GM23338 (cell line): ENCODE data around the gene SARS1. TPM values are rescaled to one million over a fixed set of nuclear protein-coding genes. Genes with fewer than 3 reads are reported as not detected.
A peak's percentile ranks its signal among the peaks of the same experiment; 100 is the strongest.

Experiments used
- ATAC-seq: fragments of 200-7000 bp; cut with Tn5 transposase; 3 replicates; pipeline ENCODE4 v1.9.1; 2020
- DNase-seq: peaks from one replicate; pipeline ENCODE4 v3.0.0-alpha.2; 2015; ENCODE audit warnings: low spot score
- H2AFZ ChIP-seq: fragments of 200-600 bp; sonication (generic); 2 replicates; pipeline ENCODE4 v1.8.0; 2016; ENCODE audit warnings: antibody characterized with exemption, mild to moderate bottlenecking, moderate library complexity
- H3F3A ChIP-seq: fragments of 200-600 bp; sonication (generic); replicated peaks from 2 replicates; pipeline ENCODE4 v1.8.0; 2017; ENCODE audit warnings: antibody characterized with exemption, mixed run types, low read depth
- H3K27ac ChIP-seq: fragments of 200-600 bp; sonication (generic); 2 replicates; pipeline ENCODE4 v1.6.1; 2016; ENCODE audit warnings: low read depth
- H3K27me3 ChIP-seq: fragments of 200-600 bp; sonication (generic); 2 replicates; pipeline ENCODE4 v1.8.0; 2016; ENCODE audit warnings: mild to moderate bottlenecking, mixed run types, moderate library complexity; ENCODE audit not compliant: insufficient read depth
- H3K36me3 ChIP-seq: fragments of 200-600 bp; sonication (generic); 2 replicates; pipeline ENCODE4 v1.8.0; 2016; ENCODE audit warnings: mild to moderate bottlenecking; ENCODE audit not compliant: insufficient read depth
- H3K4me1 ChIP-seq: fragments of 200-600 bp; sonication (generic); 2 replicates; pipeline ENCODE4 v1.8.0; 2016; ENCODE audit warnings: mild to moderate bottlenecking, moderate library complexity; ENCODE audit not compliant: insufficient read depth
- H3K4me2 ChIP-seq: fragments of 200-600 bp; sonication (generic); 2 replicates; pipeline ENCODE4 v1.7.1; 2017; ENCODE audit warnings: mixed run types
- H3K4me3 ChIP-seq: fragments of 200-600 bp; sonication (generic); 2 replicates; pipeline ENCODE4 v1.6.1; 2016; ENCODE audit warnings: mixed run types
- H3K79me2 ChIP-seq: fragments of 200-600 bp; sonication (generic); replicated peaks from 2 replicates; pipeline ENCODE4 v1.8.0; 2017; ENCODE audit warnings: mild to moderate bottlenecking; ENCODE audit not compliant: insufficient read depth
- H3K9me2 ChIP-seq: fragments of 200-600 bp; sonication (generic); 2 replicates; pipeline ENCODE4 v1.8.0; 2017; ENCODE audit not compliant: insufficient read depth
- H4K20me1 ChIP-seq: fragments of 200-600 bp; sonication (generic); replicated peaks from 2 replicates; pipeline ENCODE4 v1.8.0; 2017; ENCODE audit warnings: mild to moderate bottlenecking; ENCODE audit not compliant: insufficient read depth
- H3K27ac Mint-ChIP-seq: 2 replicates; pipeline ENCODE4 v1.8.0; 2020; ENCODE audit warnings: inconsistent platforms, mild to moderate bottlenecking, moderate library complexity, mixed read lengths
- H3K27me3 Mint-ChIP-seq: 3 replicates; pipeline ENCODE4 v1.8.0; 2022; ENCODE audit warnings: low read depth, mild to moderate bottlenecking, moderate library complexity, mixed read lengths, inconsistent platforms; ENCODE audit not compliant: insufficient read depth, poor library complexity
- H3K36me3 Mint-ChIP-seq: 3 replicates; pipeline ENCODE4 v1.8.0; 2021; ENCODE audit warnings: low read depth, mild to moderate bottlenecking, inconsistent platforms, moderate library complexity, mixed read lengths
- H3K4me1 Mint-ChIP-seq: 3 replicates; pipeline ENCODE4 v1.8.0; 2020; ENCODE audit warnings: mild to moderate bottlenecking, inconsistent platforms, mixed read lengths
- H3K4me3 Mint-ChIP-seq: 3 replicates; pipeline ENCODE4 v1.8.0; 2021; ENCODE audit warnings: moderate library complexity, mild to moderate bottlenecking, inconsistent platforms, mixed read lengths
- H3K9me3 Mint-ChIP-seq: 3 replicates; pipeline ENCODE4 v1.8.0; 2020; ENCODE audit warnings: moderate library complexity, mild to moderate bottlenecking, inconsistent platforms, mixed read lengths
- CREB1 ChIP-seq: fragments of 250-450 bp; sonication (Bioruptor Pico); IDR thresholded peaks from 2 replicates; pipeline ENCODE4 v1.5.0; 2020; ENCODE audit warnings: low read depth, mild to moderate bottlenecking, moderate library complexity
- EZH2phosphoT487 ChIP-seq: fragments of 200-600 bp; sonication (generic); IDR thresholded peaks from one replicate; pipeline ENCODE4 v1.8.1; 2018; ENCODE audit warnings: antibody characterized with exemption; ENCODE audit not compliant: unreplicated experiment
- JUNB ChIP-seq: IDR thresholded peaks from one replicate; pipeline ENCODE4 v1.6.1; 2016; ENCODE audit warnings: antibody characterized with exemption; ENCODE audit not compliant: unreplicated experiment
- NANOG ChIP-seq: IDR thresholded peaks from 2 replicates; pipeline ENCODE4 v1.6.1; 2016; ENCODE audit warnings: antibody characterized with exemption, borderline replicate concordance
- ZNF331 ChIP-seq: fragments of 250-450 bp; sonication (Bioruptor Pico); IDR thresholded peaks from 2 replicates; pipeline ENCODE4 v1.5.0; 2020; ENCODE audit warnings: low read depth, mild to moderate bottlenecking, moderate library complexity
- polyA plus RNA-seq: library from polyadenylated mRNA; unstranded; fragments of >200 nt; fragmentation: Nextera tagmentation; extraction: Ambion mirVana; gene quantifications from 2 replicates; pipeline ENCODE4 v1.2.1, GENCODE V29; 2016
- total RNA-seq: library from RNA; depleted of rRNA; stranded (reverse); fragments of >200 nt; shearing (Covaris generic); gene quantifications from 2 replicates; pipeline ENCODE4 v1.2.3, GENCODE V29; 2014
- TF ChIP-seq, protein P1 (sequence below): fragments of 250-450 bp; sonication (Bioruptor Pico); IDR thresholded peaks from 2 replicates; pipeline ENCODE4 v1.5.0; 2020; ENCODE audit warnings: mild to moderate bottlenecking, moderate library complexity
- TF ChIP-seq, protein P2 (sequence below), 2 experiments: fragments of 200-600 bp in 1 of 2; sonication (generic) in 1 of 2; conservative IDR thresholded peaks; 2 replicates each; pipeline versions ENCODE4 v1.5.1 to v1.6.1; 2016 to 2017; ENCODE audit warnings: antibody characterized with exemption in 2 of 2, low read depth in 2 of 2, mild to moderate bottlenecking in 2 of 2, moderate library complexity in 1 of 2
- TF ChIP-seq, protein P3 (sequence below): IDR thresholded peaks from 2 replicates; pipeline ENCODE4 v1.6.1; 2016; ENCODE audit warnings: antibody characterized with exemption
- TF ChIP-seq, protein P4 (sequence below): IDR thresholded peaks from one replicate; pipeline ENCODE4 v1.6.1; 2018; ENCODE audit warnings: antibody characterized with exemption; ENCODE audit not compliant: unreplicated experiment

The SARS1 gene
- total and polyA plus RNA-seq, 2 experiments from 2014 or later, result 141 to 166 TPM

DNA sequence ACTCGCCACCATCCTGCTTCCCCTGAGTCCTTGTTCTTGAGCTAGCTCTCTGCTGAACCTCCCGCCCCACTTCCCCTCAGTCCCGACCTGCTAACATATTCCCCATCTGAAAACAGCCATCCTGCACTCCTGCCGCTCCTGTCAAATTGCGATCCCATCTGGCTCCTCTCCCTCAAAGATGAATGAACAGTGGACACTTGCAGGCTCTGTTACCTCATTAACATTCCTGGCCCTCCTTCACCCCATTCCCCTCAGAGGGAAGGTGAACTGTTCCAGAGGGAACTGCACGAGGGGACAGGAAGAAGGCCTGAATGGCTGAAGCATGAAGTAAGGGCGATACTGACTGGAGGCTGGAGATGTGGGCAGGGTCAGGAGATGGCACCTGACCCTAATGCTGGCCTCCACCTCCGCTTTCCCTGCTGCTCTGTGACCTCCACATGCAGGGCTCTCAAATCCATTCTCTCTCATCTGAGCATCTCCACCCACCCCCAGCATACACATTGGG, 28.2 kb downstream of the SARS1 start:
- DNase-seq, result no peak
- Histone ChIP-seq H3K79me2 (no peaks in the 10 kb centered on the region), H3K27ac (no peak overlapping the region), H2AFZ (no peak overlapping the region), H3K36me3 (peaks cover 11% of the 10 kb centered on the region), H4K20me1 (no peaks in the 10 kb centered on the region), H3K27me3 (no peaks in the 10 kb centered on the region), H3K4me3 (no peak overlapping the region), H3K4me2 (peak overlapping the region; percentile 77), H3K4me1 (peaks cover 54% of the 10 kb centered on the region), H3K9me2 (no peaks in the 10 kb centered on the region), H3F3A (peaks cover 32% of the 10 kb centered on the region)
- TF ChIP-seq, protein P1, sequence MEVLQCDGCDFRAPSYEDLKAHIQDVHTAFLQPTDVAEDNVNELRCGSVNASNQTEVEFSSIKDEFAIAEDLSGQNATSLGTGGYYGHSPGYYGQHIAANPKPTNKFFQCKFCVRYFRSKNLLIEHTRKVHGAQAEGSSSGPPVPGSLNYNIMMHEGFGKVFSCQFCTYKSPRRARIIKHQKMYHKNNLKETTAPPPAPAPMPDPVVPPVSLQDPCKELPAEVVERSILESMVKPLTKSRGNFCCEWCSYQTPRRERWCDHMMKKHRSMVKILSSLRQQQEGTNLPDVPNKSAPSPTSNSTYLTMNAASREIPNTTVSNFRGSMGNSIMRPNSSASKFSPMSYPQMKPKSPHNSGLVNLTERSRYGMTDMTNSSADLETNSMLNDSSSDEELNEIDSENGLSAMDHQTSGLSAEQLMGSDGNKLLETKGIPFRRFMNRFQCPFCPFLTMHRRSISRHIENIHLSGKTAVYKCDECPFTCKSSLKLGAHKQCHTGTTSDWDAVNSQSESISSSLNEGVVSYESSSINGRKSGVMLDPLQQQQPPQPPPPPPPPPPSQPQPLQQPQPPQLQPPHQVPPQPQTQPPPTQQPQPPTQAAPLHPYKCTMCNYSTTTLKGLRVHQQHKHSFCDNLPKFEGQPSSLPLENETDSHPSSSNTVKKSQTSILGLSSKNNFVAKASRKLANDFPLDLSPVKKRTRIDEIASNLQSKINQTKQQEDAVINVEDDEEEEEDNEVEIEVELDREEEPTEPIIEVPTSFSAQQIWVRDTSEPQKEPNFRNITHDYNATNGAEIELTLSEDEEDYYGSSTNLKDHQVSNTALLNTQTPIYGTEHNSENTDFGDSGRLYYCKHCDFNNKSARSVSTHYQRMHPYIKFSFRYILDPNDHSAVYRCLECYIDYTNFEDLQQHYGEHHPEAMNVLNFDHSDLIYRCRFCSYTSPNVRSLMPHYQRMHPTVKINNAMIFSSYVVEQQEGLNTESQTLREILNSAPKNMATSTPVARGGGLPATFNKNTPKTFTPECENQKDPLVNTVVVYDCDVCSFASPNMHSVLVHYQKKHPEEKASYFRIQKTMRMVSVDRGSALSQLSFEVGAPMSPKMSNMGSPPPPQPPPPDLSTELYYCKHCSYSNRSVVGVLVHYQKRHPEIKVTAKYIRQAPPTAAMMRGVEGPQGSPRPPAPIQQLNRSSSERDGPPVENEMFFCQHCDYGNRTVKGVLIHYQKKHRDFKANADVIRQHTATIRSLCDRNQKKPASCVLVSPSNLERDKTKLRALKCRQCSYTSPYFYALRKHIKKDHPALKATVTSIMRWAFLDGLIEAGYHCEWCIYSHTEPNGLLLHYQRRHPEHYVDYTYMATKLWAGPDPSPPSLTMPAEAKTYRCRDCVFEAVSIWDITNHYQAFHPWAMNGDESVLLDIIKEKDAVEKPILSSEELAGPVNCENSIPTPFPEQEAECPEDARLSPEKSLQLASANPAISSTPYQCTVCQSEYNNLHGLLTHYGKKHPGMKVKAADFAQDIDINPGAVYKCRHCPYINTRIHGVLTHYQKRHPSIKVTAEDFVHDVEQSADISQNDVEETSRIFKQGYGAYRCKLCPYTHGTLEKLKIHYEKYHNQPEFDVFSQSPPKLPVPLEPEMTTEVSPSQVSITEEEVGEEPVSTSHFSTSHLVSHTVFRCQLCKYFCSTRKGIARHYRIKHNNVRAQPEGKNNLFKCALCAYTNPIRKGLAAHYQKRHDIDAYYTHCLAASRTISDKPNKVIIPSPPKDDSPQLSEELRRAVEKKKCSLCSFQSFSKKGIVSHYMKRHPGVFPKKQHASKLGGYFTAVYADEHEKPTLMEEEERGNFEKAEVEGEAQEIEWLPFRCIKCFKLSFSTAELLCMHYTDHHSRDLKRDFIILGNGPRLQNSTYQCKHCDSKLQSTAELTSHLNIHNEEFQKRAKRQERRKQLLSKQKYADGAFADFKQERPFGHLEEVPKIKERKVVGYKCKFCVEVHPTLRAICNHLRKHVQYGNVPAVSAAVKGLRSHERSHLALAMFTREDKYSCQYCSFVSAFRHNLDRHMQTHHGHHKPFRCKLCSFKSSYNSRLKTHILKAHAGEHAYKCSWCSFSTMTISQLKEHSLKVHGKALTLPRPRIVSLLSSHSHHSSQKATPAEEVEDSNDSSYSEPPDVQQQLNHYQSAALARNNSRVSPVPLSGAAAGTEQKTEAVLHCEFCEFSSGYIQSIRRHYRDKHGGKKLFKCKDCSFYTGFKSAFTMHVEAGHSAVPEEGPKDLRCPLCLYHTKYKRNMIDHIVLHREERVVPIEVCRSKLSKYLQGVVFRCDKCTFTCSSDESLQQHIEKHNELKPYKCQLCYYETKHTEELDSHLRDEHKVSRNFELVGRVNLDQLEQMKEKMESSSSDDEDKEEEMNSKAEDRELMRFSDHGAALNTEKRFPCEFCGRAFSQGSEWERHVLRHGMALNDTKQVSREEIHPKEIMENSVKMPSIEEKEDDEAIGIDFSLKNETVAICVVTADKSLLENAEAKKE (CRISPR knock-in tag), result no peak
- Mint-ChIP-seq H3K27ac (peak overlapping the region; percentile 26), H3K36me3 (peaks cover 22% of the 10 kb centered on the region), H3K4me3 (no peak overlapping the region; the same call in 2 of the 3 replicates), H3K9me3 (no peaks in the 10 kb centered on the region; the same call in 1 of the 3 replicates), H3K4me1 (peaks cover 56% of the 10 kb centered on the region), H3K27me3 (peaks cover 20% of the 10 kb centered on the region)
- ATAC-seq, result no peak

DNA sequence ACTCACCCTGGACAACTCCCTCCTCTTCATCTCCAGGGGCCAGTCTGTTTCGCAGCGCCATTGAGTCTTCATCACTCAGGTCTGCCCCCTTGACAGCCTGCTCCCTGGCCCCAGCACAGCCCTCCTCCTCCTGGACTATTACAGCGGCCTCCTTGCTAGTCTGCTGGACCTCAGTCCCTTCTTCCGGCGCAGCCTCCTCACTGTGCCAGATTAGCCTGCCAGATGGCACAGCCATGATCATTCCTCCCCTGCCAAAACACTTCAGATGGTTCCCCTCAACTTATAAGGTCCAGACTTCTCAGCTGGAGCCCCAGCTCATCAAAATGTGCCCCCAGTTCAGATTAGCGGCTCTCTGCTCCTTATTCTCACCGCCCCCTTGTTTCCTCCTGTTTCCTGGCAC, 28.7 kb downstream of the SARS1 start:
- no peaks in the 10 kb centered on the region for H3K27me3 ChIP-seq
- H3K36me3 ChIP-seq, result peaks cover 6% of the 10 kb centered on the region
- no peaks in the 10 kb centered on the region for H3K79me2 ChIP-seq
- H3K27me3 Mint-ChIP-seq, result peaks cover 20% of the 10 kb centered on the region
- H2AFZ ChIP-seq, result no peak overlapping the region; the same call in 1 of the 2 replicates
- H3K4me3 ChIP-seq, result no peak overlapping the region
- ATAC-seq (no peak), DNase-seq (no peak)
- no peaks in the 10 kb centered on the region for H3K9me2 ChIP-seq
- no peaks in the 10 kb centered on the region for H4K20me1 ChIP-seq
- no peak overlapping the region for H3K27ac ChIP-seq
- peak overlapping the region; percentile 24; the same call in 1 of the 2 replicates for H3K27ac Mint-ChIP-seq
- peaks cover 17% of the 10 kb centered on the region for H3K36me3 Mint-ChIP-seq
- no peaks in the 10 kb centered on the region; the same call in 1 of the 3 replicates for H3K9me3 Mint-ChIP-seq
- peak overlapping the region; percentile 22; the same call in 1 of the 3 replicates for H3K4me3 Mint-ChIP-seq
- peaks cover 51% of the 10 kb centered on the region for H3K4me1 Mint-ChIP-seq
- H3K4me1 ChIP-seq, result peaks cover 51% of the 10 kb centered on the region
- 0 out of 2 replicates have a peak overlapping the region, but pooled peaks have one; percentile 77 for H3K4me2 ChIP-seq
- peaks cover 32% of the 10 kb centered on the region for H3F3A ChIP-seq
- TF ChIP-seq, protein P2, sequence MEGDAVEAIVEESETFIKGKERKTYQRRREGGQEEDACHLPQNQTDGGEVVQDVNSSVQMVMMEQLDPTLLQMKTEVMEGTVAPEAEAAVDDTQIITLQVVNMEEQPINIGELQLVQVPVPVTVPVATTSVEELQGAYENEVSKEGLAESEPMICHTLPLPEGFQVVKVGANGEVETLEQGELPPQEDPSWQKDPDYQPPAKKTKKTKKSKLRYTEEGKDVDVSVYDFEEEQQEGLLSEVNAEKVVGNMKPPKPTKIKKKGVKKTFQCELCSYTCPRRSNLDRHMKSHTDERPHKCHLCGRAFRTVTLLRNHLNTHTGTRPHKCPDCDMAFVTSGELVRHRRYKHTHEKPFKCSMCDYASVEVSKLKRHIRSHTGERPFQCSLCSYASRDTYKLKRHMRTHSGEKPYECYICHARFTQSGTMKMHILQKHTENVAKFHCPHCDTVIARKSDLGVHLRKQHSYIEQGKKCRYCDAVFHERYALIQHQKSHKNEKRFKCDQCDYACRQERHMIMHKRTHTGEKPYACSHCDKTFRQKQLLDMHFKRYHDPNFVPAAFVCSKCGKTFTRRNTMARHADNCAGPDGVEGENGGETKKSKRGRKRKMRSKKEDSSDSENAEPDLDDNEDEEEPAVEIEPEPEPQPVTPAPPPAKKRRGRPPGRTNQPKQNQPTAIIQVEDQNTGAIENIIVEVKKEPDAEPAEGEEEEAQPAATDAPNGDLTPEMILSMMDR (conservative IDR thresholded peaks at IDR 0.05; ENCODE audit: low read depth in 2 of 2), result no peak
- TF ChIP-seq NANOG (no peak), CREB1 (CRISPR knock-in tag) (no peak), JUNB (no peak), EZH2phosphoT487 (no peak), ZNF331 (CRISPR knock-in tag) (no peak)
- TF ChIP-seq, protein P3, sequence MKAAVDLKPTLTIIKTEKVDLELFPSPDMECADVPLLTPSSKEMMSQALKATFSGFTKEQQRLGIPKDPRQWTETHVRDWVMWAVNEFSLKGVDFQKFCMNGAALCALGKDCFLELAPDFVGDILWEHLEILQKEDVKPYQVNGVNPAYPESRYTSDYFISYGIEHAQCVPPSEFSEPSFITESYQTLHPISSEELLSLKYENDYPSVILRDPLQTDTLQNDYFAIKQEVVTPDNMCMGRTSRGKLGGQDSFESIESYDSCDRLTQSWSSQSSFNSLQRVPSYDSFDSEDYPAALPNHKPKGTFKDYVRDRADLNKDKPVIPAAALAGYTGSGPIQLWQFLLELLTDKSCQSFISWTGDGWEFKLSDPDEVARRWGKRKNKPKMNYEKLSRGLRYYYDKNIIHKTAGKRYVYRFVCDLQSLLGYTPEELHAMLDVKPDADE, result no peak
- TF ChIP-seq, protein P4, sequence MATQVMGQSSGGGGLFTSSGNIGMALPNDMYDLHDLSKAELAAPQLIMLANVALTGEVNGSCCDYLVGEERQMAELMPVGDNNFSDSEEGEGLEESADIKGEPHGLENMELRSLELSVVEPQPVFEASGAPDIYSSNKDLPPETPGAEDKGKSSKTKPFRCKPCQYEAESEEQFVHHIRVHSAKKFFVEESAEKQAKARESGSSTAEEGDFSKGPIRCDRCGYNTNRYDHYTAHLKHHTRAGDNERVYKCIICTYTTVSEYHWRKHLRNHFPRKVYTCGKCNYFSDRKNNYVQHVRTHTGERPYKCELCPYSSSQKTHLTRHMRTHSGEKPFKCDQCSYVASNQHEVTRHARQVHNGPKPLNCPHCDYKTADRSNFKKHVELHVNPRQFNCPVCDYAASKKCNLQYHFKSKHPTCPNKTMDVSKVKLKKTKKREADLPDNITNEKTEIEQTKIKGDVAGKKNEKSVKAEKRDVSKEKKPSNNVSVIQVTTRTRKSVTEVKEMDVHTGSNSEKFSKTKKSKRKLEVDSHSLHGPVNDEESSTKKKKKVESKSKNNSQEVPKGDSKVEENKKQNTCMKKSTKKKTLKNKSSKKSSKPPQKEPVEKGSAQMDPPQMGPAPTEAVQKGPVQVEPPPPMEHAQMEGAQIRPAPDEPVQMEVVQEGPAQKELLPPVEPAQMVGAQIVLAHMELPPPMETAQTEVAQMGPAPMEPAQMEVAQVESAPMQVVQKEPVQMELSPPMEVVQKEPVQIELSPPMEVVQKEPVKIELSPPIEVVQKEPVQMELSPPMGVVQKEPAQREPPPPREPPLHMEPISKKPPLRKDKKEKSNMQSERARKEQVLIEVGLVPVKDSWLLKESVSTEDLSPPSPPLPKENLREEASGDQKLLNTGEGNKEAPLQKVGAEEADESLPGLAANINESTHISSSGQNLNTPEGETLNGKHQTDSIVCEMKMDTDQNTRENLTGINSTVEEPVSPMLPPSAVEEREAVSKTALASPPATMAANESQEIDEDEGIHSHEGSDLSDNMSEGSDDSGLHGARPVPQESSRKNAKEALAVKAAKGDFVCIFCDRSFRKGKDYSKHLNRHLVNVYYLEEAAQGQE, result no peak
